NCI-H446 (cell line): Measurements from ENCODE around the gene C1orf50.
"Not testable (repeated sequence)": the region's sequence is repeated elsewhere in the genome, so short reads cannot be mapped to it uniquely, and the experiment has no call there.

Experiments used
- DNase-seq, 2 experiments: peaks; one replicate each; lab custom pipeline; 2025; lab: John Stamatoyannopoulos, UW

C1orf50 gene

GRCh38 chr1:42801832-42802473 is 34.9 kb downstream of the C1orf50 start:
- DNase-seq = no peak

DNA sequence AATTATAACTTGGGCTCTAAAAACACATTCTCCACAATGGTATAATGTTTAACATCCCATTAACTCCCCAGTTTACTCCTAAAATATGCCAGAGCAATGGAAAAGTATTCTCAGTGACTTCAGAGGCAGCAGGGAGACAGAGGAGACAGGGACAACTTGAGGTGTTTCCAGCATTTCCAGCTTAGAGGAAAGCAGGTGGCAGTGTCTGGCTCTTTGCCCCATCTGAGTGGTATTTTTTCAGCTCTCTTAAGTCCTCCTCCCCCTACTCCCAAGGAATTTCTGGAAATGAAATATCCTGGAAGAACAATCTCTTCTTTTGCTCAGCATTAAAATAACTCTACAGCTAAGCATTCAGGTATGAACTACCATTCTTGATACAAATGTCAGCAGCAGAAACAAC is 39.1 kb downstream of the C1orf50 start:
- DNase-seq = no peak

DNA sequence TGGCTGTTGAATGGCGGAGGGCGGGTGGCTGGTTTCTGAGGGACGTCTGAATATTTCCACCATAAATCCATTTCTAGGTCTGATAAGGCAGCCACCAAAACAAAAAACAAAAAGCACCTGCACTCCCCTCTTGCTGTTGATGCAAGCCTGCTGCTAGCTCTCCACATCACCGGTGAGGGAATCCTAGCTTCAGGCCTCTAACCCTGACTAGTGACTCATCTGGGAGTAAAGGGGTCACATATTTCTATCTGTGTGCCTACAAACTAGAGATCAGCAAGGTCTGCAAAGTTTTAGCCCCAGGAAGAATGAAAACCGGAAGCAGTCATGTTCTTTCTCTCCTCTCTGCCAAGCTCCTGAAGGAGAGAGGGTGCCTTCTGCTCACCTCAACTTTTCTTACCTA is 39.5 kb downstream of the C1orf50 start:
- no peak for DNase-seq

GRCh38 chr1:42807056-42807668 is 40.1 kb downstream of the C1orf50 start:
- DNase-seq = no peak

DNA sequence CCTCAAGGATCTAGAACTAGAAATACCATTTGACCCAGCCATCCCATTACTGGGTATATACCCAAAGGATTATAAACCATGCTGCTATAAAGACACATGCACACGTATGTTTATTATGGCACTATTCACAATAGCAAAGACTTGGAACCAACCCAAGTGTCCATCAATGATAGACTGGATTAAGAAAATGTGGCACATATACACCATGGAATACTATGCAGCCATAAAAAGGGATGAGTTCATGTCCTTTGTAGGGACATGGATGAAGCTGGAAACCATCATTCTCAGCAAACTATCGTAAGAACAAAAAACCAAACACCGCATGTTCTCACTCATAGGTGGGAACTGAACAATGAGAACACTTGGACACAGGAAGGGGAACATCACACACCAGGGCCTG is 47.8 kb downstream of the C1orf50 start:
- not testable (repeated sequence) for DNase-seq

DNA sequence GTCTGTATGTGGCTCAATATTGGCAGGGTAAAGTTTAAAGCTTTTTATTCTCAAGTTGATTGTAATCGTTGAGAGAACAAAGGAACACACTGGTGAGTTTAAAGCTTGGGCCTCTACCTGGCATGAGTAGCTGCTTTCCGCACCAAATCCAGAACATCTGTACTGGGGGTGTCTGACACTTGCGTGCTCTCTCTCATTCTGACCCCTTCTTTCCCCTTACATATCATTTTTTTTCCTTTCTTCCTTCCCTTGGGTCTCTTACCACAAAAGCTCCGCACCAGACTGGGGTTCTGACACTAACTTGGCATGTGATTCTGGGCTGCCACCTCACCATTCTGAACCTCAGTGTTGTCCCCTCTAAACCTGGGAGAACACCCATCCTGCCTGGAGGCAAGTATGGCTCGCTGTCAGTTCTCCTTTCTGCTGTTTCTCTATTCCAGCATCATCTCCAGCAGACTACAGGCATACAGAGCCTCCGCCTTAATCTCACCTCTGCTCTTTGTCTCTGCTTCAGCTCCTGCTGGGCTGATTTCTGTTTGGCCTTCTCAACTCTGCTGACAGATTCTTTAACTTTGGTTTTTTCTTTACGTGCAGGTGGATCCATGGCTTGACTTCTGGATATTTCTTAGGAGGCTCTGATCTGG is 49.0 kb downstream of the C1orf50 start:
- DNase-seq = no peak

GRCh38 chr1:42816585-42817439 is 49.8 kb downstream of the C1orf50 start, which contains the start of the genes ERMAP and SVBP:
Gene ERMAP, plus strand, starts transcription at chr1:42817122. Its CDS starts 13,327 bp downstream, at chr1:42830449.
Gene SVBP, minus strand, starts transcription at chr1:42817397. Its CDS starts 853 bp downstream, at chr1:42816544.
- peak; percentile 91 to 96 for DNase-seq

- DNase-seq = no peak
Measured at GRCh38 chr1:42817440-42817767, 50.4 kb downstream of the C1orf50 start.

GRCh38 chr1:42817976-42818375 is 50.9 kb downstream of the C1orf50 start:
- no peak for DNase-seq

DNA sequence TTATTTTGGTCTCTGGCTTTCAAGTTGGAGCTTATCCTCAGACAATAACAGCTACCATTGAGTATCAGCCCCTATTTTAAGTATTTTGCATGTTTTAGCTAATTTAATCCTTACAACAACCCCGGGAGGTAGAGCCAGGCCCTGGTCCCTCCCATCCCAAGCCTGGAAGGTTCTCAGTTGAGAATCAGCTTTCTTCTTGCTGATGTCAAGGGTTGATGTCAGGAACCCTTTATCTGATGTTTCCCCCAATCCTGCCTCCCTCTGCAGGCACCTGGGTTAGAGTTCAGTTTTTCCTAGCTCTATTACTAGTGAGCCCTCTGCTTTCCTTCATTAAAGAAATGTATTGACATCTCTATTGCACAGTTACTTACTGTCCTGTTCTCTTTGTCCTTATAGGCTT is 53.8 kb downstream of the C1orf50 start:
- DNase-seq = no peak

GRCh38 chr1:42821690-42822089 is 54.6 kb downstream of the C1orf50 start:
- DNase-seq = no peak

DNA sequence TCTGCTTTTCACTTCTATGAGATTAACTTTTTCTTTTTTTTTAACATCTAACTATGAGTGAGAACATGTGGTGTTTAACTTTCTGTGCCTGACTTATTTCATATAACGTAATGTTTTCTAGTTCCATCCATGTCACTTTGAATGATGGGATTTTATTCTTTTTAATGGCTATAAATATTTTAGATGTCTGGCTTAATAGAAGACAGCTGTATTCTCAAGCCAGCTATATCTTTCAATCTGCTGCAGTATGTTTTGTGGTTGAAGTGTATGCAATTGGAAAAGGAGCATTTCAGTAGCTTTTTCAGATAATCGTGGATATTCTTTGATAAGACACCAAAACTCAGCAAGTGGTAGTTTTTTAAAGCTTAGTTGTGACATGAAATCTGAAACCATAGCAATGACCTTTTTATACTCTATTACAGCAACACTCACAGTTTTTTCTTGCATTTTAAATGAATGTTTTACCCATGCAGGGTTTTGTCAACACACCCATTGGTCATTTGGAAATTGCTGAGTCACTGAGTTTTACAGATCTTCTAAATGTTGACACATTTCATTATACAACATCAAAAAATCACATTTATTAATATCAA is 55.8 kb downstream of the C1orf50 start:
- DNase-seq = no peak

DNA sequence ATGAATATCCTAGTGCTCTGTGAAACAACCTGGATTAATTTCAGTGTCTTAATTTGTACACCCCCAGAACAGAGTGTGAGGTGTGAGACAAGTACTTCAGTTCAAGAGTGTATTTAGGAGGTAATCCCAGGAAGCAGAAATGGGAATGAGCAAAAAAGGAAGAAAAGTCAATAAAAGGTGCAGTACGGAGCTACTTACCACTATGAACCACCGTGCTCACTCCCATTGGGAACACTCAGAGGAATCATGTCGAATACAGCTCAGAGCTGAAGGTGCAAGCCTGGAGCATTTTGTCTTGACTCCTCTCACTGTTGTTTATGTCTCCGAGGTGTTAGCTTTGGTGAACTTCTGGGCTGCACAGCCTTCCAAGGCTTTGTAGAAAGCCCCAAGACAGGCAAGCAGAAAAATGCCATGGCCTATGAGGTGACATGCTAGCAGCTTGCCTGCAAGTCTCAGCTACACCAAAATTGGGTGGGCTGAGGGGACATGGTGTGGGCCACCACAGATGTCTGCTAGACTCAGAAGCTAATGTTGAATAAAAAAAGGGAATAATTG is 57.5 kb downstream of the C1orf50 start:
- no peak for DNase-seq

- no peak for DNase-seq
Measured at GRCh38 chr1:42825036-42825851, 58.2 kb downstream of the C1orf50 start.
